AG04450 (cell line): ENCODE results near the gene SLC39A9. TPM values are rescaled to one million over a fixed set of nuclear protein-coding genes. Genes with fewer than 3 reads are reported as not detected.

ENCODE experiments used
- CTCF ChIA-PET: fragments of 300-600, 350-600 bp; formaldehyde crosslinking; extraction: SDS; loops from one replicate; lab custom pipeline; 2022; ENCODE audit warnings: antibody characterized with exemption, inconsistent platforms; lab: Charles Lee
- POLR2A ChIA-PET: fragments of 350-600 bp; formaldehyde crosslinking; extraction: SDS; loops from one replicate; lab custom pipeline; 2021; ENCODE audit warnings: antibody characterized with exemption, inconsistent platforms; lab: Yijun Ruan, JAX
- DNase-seq: peaks from one replicate; pipeline ENCODE4 v3.0.0-alpha.2; 2011; ENCODE audit warnings: low read depth, low spot score
- H3K27ac ChIP-seq: one replicate; pipeline ENCODE4 v1.5.1; 2012; ENCODE audit warnings: low read depth, low read length, control low read depth
- H3K27me3 ChIP-seq: one replicate; pipeline ENCODE4 v1.6.0; 2012; ENCODE audit warnings: low read length; ENCODE audit not compliant: control insufficient read depth, insufficient read depth
- H3K4me3 ChIP-seq: 2 replicates; pipeline ENCODE4 v1.5.1; 2011; ENCODE audit warnings: mild to moderate bottlenecking, low read depth, low read length, control low read depth
- H3K9me3 ChIP-seq: 2 replicates; pipeline ENCODE4 v1.5.1; 2012; ENCODE audit warnings: low read length; ENCODE audit not compliant: control insufficient read depth, insufficient read depth
- polyA plus RNA-seq: library from polyadenylated mRNA; depleted of rRNA; stranded (reverse); fragments of >200 nt; gene quantifications from 2 replicates; pipeline ENCODE4 v1.2.3, GENCODE V29; 2011
- TF ChIP-seq, protein P1 (sequence below): IDR thresholded peaks from 2 replicates; pipeline ENCODE4 v1.5.1; 2011; ENCODE audit warnings: low read depth, low read length, control low read depth, inconsistent platforms

The SLC39A9 gene
- polyA plus RNA-seq, 1 experiment, result 82.2 TPM

DNA sequence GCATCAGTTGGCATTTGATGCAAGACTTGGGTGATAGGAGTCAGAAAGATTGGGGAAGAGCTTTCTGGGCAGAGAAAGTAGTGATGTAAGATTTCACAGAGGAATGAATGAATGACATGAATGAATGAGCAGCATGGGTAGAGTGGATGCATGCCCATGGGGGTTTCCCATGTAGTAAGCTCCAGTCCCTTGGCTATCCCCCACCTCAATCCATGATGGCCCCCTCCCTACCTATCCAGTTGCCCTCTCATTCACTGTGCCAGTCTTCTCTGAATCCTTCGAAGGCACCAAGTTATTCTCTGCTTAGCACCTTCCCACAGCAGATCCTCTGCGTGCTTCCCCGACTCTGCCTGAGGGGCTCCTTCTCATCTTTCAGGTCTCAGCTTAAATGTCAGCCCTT, 32.4 kb upstream of the SLC39A9 start:
- no peak overlapping the region for H3K27ac ChIP-seq
- H3K27me3 ChIP-seq, result no peaks in the 10 kb centered on the region
- no peak for DNase-seq
- ChIA-PET POLR2A (no interaction called here), CTCF (interaction anchor here (1.3 to 4.7 kb wide), 2 partner anchors 78 to 124 kb away, joined by 3 to 61 read pairs; no protein-coding TSS in a partner anchor)
- H3K9me3 ChIP-seq, result no peaks in the 10 kb centered on the region
- TF ChIP-seq, protein P1, sequence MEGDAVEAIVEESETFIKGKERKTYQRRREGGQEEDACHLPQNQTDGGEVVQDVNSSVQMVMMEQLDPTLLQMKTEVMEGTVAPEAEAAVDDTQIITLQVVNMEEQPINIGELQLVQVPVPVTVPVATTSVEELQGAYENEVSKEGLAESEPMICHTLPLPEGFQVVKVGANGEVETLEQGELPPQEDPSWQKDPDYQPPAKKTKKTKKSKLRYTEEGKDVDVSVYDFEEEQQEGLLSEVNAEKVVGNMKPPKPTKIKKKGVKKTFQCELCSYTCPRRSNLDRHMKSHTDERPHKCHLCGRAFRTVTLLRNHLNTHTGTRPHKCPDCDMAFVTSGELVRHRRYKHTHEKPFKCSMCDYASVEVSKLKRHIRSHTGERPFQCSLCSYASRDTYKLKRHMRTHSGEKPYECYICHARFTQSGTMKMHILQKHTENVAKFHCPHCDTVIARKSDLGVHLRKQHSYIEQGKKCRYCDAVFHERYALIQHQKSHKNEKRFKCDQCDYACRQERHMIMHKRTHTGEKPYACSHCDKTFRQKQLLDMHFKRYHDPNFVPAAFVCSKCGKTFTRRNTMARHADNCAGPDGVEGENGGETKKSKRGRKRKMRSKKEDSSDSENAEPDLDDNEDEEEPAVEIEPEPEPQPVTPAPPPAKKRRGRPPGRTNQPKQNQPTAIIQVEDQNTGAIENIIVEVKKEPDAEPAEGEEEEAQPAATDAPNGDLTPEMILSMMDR, result no peak
- no peak overlapping the region for H3K4me3 ChIP-seq

DNA sequence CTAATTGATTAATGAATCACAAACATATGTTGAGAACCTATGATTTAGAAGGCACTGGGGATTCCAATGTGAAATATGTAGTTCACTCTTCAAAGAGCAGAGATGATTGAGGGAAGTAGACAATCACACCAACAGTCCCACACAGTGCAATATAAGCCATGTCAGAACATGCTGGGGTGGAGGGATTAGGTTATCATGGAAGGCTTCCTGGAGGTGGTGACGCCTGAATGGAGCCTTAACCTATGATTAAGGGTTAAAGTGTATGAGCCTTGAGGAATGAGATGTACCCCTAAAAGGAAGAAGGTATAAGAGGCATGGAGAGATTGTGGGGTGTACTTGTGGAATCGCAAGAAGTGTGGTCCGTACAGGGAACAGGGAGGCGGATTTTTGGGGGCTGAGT, 31.7 kb upstream of the SLC39A9 start:
- no peak overlapping the region for H3K27ac ChIP-seq
- H3K27me3 ChIP-seq, result no peaks in the 10 kb centered on the region
- no peaks in the 10 kb centered on the region for H3K9me3 ChIP-seq
- TF ChIP-seq, protein P1, result no peak
- DNase-seq, result no peak
- ChIA-PET CTCF (interaction anchor here (1.3 kb wide), 1 partner anchor 79 kb away, joined by 3 read pairs; no protein-coding TSS in a partner anchor), POLR2A (no interaction called here)
- no peak overlapping the region for H3K4me3 ChIP-seq

DNA sequence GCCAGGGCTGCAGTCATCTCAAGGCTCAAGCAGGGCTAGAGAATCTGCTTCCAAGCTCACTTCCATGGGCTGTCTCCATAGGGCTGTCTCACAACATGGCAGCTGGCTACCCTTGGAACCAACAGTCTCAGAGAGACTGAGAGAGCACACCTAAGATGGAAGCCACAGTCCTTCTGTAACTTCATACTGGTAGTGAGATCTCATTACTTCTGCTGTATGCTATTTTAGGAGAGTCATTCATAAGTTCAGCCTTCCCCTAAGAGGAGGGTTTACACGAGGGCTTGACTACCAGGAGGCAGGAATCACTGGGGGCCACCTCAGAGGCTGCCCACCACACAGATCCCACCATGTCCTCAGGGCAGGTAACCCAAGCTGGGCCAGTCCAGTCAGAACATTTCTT, 30.1 kb upstream of the SLC39A9 start:
- POLR2A ChIA-PET, result no interaction called here
- no peak overlapping the region for H3K4me3 ChIP-seq
- no peak overlapping the region for H3K27ac ChIP-seq
- no peak for DNase-seq
- CTCF ChIA-PET, result no interaction called here
- no peaks in the 10 kb centered on the region for H3K27me3 ChIP-seq
- TF ChIP-seq, protein P1, result no peak
- H3K9me3 ChIP-seq, result no peaks in the 10 kb centered on the region

DNA sequence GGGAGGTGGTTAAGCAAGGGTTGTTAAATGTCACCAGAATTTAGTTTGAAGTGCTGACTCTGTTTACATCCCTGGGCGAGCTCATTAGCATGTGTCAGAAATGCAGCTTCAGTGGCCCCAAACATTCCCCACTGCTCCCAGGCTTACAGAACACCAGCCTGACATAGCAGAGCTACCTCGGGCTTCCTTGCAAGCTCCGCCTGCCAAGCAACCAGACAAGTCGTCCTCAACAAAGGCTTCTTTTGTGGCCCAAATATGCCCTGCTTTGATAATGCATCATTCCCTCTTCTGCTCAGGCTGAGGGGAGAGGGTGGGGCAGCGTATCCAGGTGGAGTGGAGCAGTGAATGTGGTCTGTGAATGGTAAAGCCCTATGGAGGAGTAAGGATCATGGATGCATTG, 28.4 kb upstream of the SLC39A9 start:
- POLR2A ChIA-PET, result no interaction called here
- TF ChIP-seq, protein P1, result no peak
- CTCF ChIA-PET, result interaction anchor here (1.3 kb wide), 1 partner anchor 24 kb away, joined by 4 read pairs; no protein-coding TSS in a partner anchor
- Histone ChIP-seq H3K4me3 (no peak overlapping the region), H3K9me3 (no peaks in the 10 kb centered on the region), H3K27ac (no peak overlapping the region), H3K27me3 (no peaks in the 10 kb centered on the region)
- no peak for DNase-seq

DNA sequence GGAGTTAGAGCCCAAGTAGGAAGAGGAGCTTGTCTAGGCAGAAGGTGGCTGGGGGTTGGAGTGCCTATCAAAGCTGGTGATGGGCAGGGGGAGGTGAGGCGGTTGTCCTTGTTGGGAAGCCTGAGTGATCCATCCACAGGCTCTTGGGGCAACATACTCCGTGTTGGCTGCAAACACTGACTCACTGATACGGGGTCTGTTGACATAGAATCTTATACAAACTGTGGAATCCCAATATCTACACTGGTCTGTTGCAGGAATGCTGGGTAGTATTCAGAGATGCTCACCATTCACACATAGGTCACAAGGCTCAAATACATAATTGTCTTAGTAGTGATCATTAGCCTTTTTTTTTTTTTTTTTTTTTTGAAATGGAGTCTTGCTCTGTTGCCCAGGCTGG, 26.3 kb upstream of the SLC39A9 start:
- Histone ChIP-seq H3K27ac (no peak overlapping the region), H3K27me3 (no peaks in the 10 kb centered on the region), H3K9me3 (no peaks in the 10 kb centered on the region), H3K4me3 (no peak overlapping the region)
- TF ChIP-seq, protein P1, result no peak
- ChIA-PET POLR2A (no interaction called here), CTCF (no interaction called here)
- DNase-seq, result no peak
